Effector memory CD4-positive, alpha-beta T cell (primary cell): ENCODE data around the gene AIPL1.

Experiments used
- DNase-seq, 3 donors: peaks; one replicate each; pipeline ENCODE4 v3.0.0-alpha.2; 2020
- H3K27ac ChIP-seq: 2 replicates; pipeline ENCODE4 v1.7.0; 2013; ENCODE audit warnings: mild to moderate bottlenecking, low read length, moderate library complexity; ENCODE audit not compliant: insufficient read depth, poor library complexity, severe bottlenecking
- H3K27me3 ChIP-seq: replicated peaks from 2 replicates; pipeline ENCODE4 v1.7.0; 2013; ENCODE audit warnings: mild to moderate bottlenecking, low read length; ENCODE audit not compliant: insufficient read depth, control insufficient read depth, poor library complexity, severe bottlenecking
- H3K36me3 ChIP-seq: 2 replicates; pipeline ENCODE4 v1.7.0; 2013; ENCODE audit warnings: mild to moderate bottlenecking, low read length, moderate library complexity; ENCODE audit not compliant: control insufficient read depth, insufficient read depth
- H3K4me1 ChIP-seq: 2 replicates; pipeline ENCODE4 v1.7.0; 2013; ENCODE audit warnings: low read length, mild to moderate bottlenecking; ENCODE audit not compliant: control insufficient read depth, insufficient read depth, poor library complexity, severe bottlenecking
- H3K4me3 ChIP-seq: 2 replicates; pipeline ENCODE4 v1.7.0; 2013; ENCODE audit warnings: low read length, low read depth, mild to moderate bottlenecking; ENCODE audit not compliant: insufficient read depth, poor library complexity, severe bottlenecking
- H3K9me3 ChIP-seq: 2 replicates; pipeline ENCODE4 v1.7.0; 2013; ENCODE audit warnings: mild to moderate bottlenecking, low read length, moderate library complexity; ENCODE audit not compliant: control insufficient read depth

AIPL1 gene

DNA sequence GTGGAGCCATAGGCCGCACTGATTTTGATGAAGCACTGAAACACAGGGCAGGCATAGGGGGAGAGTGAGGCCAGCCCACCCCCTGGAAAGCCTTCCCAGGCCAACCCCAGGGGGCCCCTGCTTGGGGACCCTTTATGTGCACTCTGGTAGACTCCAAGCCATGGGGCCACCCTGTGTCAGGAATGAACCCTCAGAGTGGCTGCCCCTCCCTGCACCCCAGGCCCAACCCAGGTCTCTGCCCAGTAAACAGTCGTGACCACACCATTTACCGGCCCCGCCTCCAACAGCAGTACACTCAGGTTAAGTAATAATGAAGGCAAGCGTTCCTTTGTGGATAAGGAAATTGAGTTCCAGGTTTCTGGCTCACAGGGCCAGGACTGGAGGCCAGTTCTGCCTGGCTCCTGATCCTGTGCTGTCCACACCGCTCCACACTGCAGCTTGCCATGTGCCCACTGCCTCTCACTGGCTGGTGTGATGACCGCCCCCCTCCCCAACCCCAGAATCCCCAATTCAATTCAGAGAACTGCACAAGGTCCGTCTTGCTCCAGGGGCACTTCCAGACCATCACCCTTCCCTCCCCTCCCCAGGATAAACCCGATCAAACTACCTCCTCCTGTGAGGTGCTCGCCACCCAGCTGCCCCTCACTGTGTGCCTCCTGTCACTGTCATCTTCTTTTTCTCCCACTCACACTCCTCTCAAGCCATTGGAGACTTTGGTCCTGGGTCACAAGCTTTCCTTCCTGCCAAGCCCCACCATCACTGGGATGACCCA lies 23.0 kb upstream of the AIPL1 start:
- H3K4me3 ChIP-seq, result no peak overlapping the region
- H3K9me3 ChIP-seq, result no peaks in the 10 kb centered on the region
- no peak for DNase-seq
- H3K27ac ChIP-seq, result no peak overlapping the region
- H3K4me1 ChIP-seq, result peaks cover 6% of the 10 kb centered on the region
- no peaks in the 10 kb centered on the region for H3K27me3 ChIP-seq
- H3K36me3 ChIP-seq, result no peaks in the 10 kb centered on the region

DNA sequence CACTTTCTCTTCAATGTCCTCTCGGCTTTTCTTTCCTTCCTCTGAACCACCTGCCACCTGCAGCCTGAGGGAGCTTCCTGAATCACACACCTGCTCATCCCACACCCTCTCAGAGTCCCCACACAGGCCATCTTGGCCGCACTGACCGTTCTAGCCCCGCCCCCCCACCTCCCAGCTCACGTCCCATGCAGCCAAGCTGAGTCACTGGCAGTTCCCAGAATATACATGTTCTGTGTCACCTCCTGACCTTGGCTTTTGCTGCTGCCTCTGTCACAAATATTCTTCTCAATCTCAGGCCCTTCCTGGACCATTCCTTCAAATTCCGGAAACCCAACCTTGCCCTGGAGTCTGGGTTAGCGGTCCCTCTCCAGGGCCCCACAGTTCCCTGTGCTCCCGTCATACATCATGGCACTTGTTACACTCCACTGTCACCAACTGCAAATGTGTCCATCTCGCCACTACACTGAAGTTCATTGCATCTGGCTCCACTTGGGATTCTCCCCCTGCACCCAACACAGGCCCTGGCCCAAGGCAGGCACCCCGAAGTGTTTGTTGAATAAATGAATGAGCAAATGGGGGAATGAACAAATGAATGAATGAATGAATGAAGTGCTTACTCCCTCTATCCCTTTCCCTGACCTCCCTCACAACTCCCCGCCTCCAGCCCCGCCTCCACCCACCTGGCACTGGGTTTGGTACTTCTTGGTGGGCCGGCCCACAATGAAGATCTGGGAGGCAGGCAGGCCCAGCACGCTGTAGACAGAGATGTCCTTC lies 22.2 kb upstream of the AIPL1 start:
- no peaks in the 10 kb centered on the region for H3K9me3 ChIP-seq
- H3K27ac ChIP-seq, result no peak overlapping the region
- peaks cover 6% of the 10 kb centered on the region for H3K4me1 ChIP-seq
- DNase-seq, result no peak
- no peaks in the 10 kb centered on the region for H3K36me3 ChIP-seq
- no peaks in the 10 kb centered on the region for H3K27me3 ChIP-seq
- no peak overlapping the region for H3K4me3 ChIP-seq

DNA sequence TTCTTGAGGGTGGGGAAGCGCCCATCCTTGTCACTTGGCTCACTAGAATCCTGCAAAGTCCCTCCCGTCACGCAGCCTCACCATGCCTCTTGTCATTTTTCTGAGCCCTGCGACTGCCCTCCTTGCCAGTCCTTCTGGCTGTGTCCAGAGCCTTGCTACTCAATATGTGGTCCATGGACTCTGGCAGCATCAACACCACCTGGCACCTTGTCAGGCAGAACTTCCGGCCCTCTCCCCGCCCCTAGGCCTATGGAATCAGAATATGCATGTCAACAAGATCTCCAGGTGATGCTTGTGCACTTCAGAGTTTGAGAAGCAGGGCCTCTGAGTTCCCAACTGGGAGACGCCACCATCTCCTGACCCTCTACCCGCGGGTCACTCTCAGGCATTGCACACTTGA lies 21.4 kb upstream of the AIPL1 start:
- Histone ChIP-seq H3K4me1 (peaks cover 6% of the 10 kb centered on the region), H3K9me3 (no peaks in the 10 kb centered on the region), H3K4me3 (no peak overlapping the region), H3K27ac (no peak overlapping the region), H3K36me3 (no peaks in the 10 kb centered on the region), H3K27me3 (no peaks in the 10 kb centered on the region)
- DNase-seq, result no peak

DNA sequence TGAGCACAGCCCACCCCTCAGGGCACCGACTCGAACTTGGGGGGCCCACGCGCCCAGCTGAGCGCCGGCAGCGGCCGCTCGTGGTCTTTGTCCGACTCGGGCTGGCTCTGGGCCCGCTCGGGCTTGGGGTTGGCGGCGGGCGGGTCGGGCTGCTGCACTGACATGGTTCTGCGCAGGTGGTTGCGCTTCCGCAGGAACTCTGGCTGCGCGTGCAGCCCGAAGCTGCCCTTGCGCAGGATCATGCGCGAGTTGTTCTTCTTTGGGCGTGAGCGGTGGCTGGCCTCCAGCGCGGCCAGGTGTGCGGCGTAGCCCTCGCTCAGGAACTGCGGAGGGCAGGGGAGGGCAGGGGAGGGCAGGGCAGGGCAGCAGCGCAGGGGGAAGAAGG lies 20.4 kb upstream of the AIPL1 start:
- H3K36me3 ChIP-seq, result no peaks in the 10 kb centered on the region
- H3K9me3 ChIP-seq, result no peaks in the 10 kb centered on the region
- peak overlapping the region; percentile 41 for H3K4me3 ChIP-seq
- no peak for DNase-seq
- no peaks in the 10 kb centered on the region for H3K27me3 ChIP-seq
- no peak overlapping the region for H3K27ac ChIP-seq
- H3K4me1 ChIP-seq, result peaks cover 6% of the 10 kb centered on the region

GRCh38 chr17:6454495-6455320 lies 19.8 kb upstream of the AIPL1 start:
- H3K27me3 ChIP-seq, result no peaks in the 10 kb centered on the region
- peaks cover 6% of the 10 kb centered on the region for H3K4me1 ChIP-seq
- no peak for DNase-seq
- H3K9me3 ChIP-seq, result no peaks in the 10 kb centered on the region
- no peaks in the 10 kb centered on the region for H3K36me3 ChIP-seq
- H3K27ac ChIP-seq, result no peak overlapping the region
- peak overlapping the region; percentile 41 for H3K4me3 ChIP-seq

GRCh38 chr17:6453279-6454024 lies 18.5 kb upstream of the AIPL1 start:
- Histone ChIP-seq H3K27ac (no peak overlapping the region), H3K4me1 (peaks cover 6% of the 10 kb centered on the region), H3K4me3 (no peak overlapping the region), H3K36me3 (no peaks in the 10 kb centered on the region), H3K9me3 (no peaks in the 10 kb centered on the region), H3K27me3 (no peaks in the 10 kb centered on the region)
- no peak for DNase-seq

DNA sequence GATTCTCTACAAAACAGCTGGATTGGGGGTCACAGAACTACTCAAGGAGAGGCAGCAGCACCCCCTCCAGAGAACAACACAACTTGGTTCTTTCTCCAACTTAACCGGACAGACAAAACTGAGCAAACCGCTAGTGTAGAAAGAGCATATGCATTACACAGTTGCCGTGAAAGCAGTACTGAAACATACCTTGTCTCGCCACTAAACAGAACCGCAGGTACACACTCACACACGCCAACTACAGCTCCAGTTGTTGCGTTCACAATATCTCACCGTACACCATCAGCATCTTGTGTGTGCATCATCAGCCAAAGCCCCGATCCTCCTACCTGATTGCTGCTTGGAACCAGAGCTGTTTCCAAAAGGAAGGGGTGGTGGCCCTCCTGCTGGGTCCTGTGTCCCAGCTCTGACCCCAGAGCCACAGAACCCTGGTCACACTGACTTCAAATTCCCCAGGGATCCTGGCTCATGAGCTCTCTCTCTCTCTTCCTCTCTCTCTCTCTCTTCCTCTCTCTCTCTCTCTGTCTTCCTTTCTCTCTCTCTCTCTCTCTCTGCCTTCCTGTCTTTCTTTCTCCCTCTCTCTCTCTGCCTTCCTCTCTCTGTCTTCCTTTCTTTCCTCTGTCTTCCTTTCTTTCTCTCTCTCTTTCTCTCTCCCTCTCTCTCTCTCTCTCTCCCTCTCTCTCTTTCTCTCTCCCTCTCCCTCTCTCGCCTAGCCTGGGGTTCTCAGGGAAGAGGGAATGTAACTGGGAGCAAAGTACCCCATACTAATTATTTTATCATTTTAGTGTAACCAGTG lies 17.7 kb upstream of the AIPL1 start:
- Histone ChIP-seq H3K4me1 (peaks cover 6% of the 10 kb centered on the region), H3K36me3 (no peaks in the 10 kb centered on the region)
- no peak for DNase-seq

DNA sequence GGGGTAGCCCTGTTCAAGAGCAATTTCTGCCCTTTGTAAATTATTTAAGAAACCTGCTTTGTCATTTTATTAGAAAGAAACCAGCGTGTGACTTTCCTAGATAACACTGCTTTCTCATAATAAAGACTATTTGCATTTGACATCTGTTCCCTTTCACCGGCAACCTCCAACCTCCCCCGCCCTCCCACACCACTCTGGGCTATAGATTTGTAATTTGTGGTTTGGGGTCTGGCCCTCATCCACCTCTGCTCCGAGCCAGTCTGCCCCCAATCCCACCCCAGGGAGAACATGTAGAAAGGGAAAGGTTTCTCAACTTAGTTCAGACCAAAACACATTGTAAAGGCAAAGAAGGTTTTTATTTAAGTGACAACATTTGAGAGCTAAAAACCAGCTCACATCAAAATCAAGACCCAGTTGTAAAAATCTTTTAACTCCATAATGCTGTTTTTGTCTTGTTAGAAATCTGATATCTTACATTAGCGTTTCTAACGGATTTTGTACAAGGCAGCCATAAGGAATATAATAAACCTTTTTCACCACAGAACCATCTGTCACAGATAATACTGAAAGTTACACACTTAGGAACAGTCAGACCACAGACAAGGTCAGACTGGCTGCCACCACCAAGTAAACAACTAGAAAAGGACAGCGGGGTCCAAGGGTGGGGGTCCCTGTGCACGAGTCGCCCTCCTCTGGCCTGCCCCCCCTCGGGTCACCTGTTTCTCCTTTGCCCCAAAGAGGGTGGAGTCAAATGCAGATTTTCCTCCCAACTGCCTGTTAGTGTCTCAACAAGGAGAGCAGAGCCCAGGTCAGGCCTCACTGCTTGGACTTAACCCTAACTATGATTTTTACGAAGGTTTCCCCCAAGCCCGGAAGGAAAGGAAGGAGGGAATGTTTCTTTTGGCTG lies 16.3 kb upstream of the AIPL1 start:
- Histone ChIP-seq H3K36me3 (no peaks in the 10 kb centered on the region), H3K27ac (no peak overlapping the region), H3K4me3 (no peak overlapping the region), H3K9me3 (no peaks in the 10 kb centered on the region), H3K4me1 (peaks cover 6% of the 10 kb centered on the region), H3K27me3 (no peaks in the 10 kb centered on the region)
- no peak for DNase-seq

More for the DNA sequence above, 17.7 kb upstream of the AIPL1 start:
- Histone ChIP-seq H3K9me3 (no peaks in the 10 kb centered on the region), H3K27me3 (no peaks in the 10 kb centered on the region), H3K4me3 (no peak overlapping the region), H3K27ac (no peak overlapping the region)
